Measurements from ENCODE around the gene DCPS. TPM values are rescaled to one million over a fixed set of nuclear protein-coding genes. Genes with fewer than 3 reads are reported as not detected.

Gene DCPS
- total RNA-seq, 1 experiment from 2014 or later: 33.2 TPM

- Mint-ChIP-seq H3K4me3 (ENCODE audit: low read depth, unreplicated experiment) (peak overlapping the region; percentile 86), H3K27me3 (ENCODE audit: unreplicated experiment) (no peaks in the 10 kb centered on the region), H3K36me3 (ENCODE audit: insufficient read depth, unreplicated experiment) (peaks cover 14% of the 10 kb centered on the region), H3K27ac (ENCODE audit: unreplicated experiment) (peak overlapping the region; percentile 99), H3K4me1 (ENCODE audit: low read depth, unreplicated experiment) (peaks cover 26% of the 10 kb centered on the region), H3K9me3 (ENCODE audit: low read depth, unreplicated experiment) (no peaks in the 10 kb centered on the region)
- no peak for TF ChIP-seq CTCF (IDR thresholded peaks at IDR 0.05; ENCODE audit: unreplicated experiment)
- no TSS peak for BruUV-seq (replicated peaks)
- CTCF ChIA-PET: interaction anchor here (0.7 to 1.0 kb wide), 3 partner anchors 17 to 153 kb away, joined by 3 to 4 read pairs (median 4); no protein-coding TSS in a partner anchor
- peak; percentile 72 for DNase-seq
- intact Hi-C loops (cut with micrococcal nuclease; ENCODE audit: unreplicated experiment): no loop called here
These were observed 23.6 kb downstream of the DCPS start for GRCh38 chr11:126327281-126328000.

- Mint-ChIP-seq H3K4me3 (ENCODE audit: low read depth, unreplicated experiment) (peak overlapping the region; percentile 86), H3K27ac (ENCODE audit: unreplicated experiment) (peak overlapping the region; percentile 99), H3K4me1 (ENCODE audit: low read depth, unreplicated experiment) (peaks cover 26% of the 10 kb centered on the region), H3K27me3 (ENCODE audit: unreplicated experiment) (no peaks in the 10 kb centered on the region), H3K36me3 (ENCODE audit: insufficient read depth, unreplicated experiment) (peaks cover 14% of the 10 kb centered on the region), H3K9me3 (ENCODE audit: low read depth, unreplicated experiment) (no peaks in the 10 kb centered on the region)
- no peak for TF ChIP-seq CTCF (IDR thresholded peaks at IDR 0.05; ENCODE audit: unreplicated experiment)
- CTCF ChIA-PET: interaction anchor here (0.7 to 1.0 kb wide), 3 partner anchors 18 to 153 kb away, joined by 3 to 4 read pairs (median 4); no protein-coding TSS in a partner anchor
- no peak for DNase-seq
- BruUV-seq (replicated peaks): no TSS peak
- intact Hi-C loops (cut with micrococcal nuclease; ENCODE audit: unreplicated experiment): no loop called here
These were observed 24.1 kb downstream of the DCPS start for GRCh38 chr11:126328001-126328390.

- DNase-seq: no peak
- Mint-ChIP-seq H3K36me3 (ENCODE audit: insufficient read depth, unreplicated experiment) (peaks cover 14% of the 10 kb centered on the region), H3K27ac (ENCODE audit: unreplicated experiment) (peak overlapping the region; percentile 99), H3K27me3 (ENCODE audit: unreplicated experiment) (no peaks in the 10 kb centered on the region), H3K4me3 (ENCODE audit: low read depth, unreplicated experiment) (peak overlapping the region; percentile 86), H3K9me3 (ENCODE audit: low read depth, unreplicated experiment) (no peaks in the 10 kb centered on the region), H3K4me1 (ENCODE audit: low read depth, unreplicated experiment) (peaks cover 26% of the 10 kb centered on the region)
- intact Hi-C loops (cut with micrococcal nuclease; ENCODE audit: unreplicated experiment): no loop called here
- BruUV-seq (replicated peaks): no TSS peak
- TF ChIP-seq CTCF (IDR thresholded peaks at IDR 0.05; ENCODE audit: unreplicated experiment): no peak
- CTCF ChIA-PET: interaction anchor here (1.0 kb wide), 1 partner anchor 18 kb away, joined by 4 read pairs; no protein-coding TSS in a partner anchor
These were observed 24.6 kb downstream of the DCPS start for GRCh38 chr11:126328444-126328843.

GRCh38 chr11:126328938-126329643 is 25.2 kb downstream of the DCPS start:
- BruUV-seq (replicated peaks): no TSS peak
- Mint-ChIP-seq H3K27ac (ENCODE audit: unreplicated experiment) (no peak overlapping the region), H3K27me3 (ENCODE audit: unreplicated experiment) (no peaks in the 10 kb centered on the region), H3K4me1 (ENCODE audit: low read depth, unreplicated experiment) (peaks cover 26% of the 10 kb centered on the region), H3K9me3 (ENCODE audit: low read depth, unreplicated experiment) (no peaks in the 10 kb centered on the region), H3K36me3 (ENCODE audit: insufficient read depth, unreplicated experiment) (peaks cover 14% of the 10 kb centered on the region), H3K4me3 (ENCODE audit: low read depth, unreplicated experiment) (peak overlapping the region; percentile 86)
- CTCF ChIA-PET: interaction anchor here (0.8 kb wide), 1 partner anchor 11 kb away, joined by 5 read pairs; no protein-coding TSS in a partner anchor
- no peak for TF ChIP-seq CTCF (IDR thresholded peaks at IDR 0.05; ENCODE audit: unreplicated experiment)
- DNase-seq: no peak
- intact Hi-C loops (cut with micrococcal nuclease; ENCODE audit: unreplicated experiment): no loop called here

Measured in Calu3 (cell line).